Ishikawa (cell line): ENCODE measurements around the gene KARS1.

Source experiments
- CEBPB ChIP-seq: IDR thresholded peaks from 2 replicates; pipeline ENCODE4 v1.6.1; 2012
- CREB1 ChIP-seq: IDR thresholded peaks from 2 replicates; pipeline ENCODE4 v1.6.1; 2012; ENCODE audit warnings: low read depth
- EGR1 ChIP-seq: IDR thresholded peaks from 2 replicates; pipeline ENCODE4 v1.6.1; 2012
- EP300 ChIP-seq: IDR thresholded peaks from 2 replicates; pipeline ENCODE4 v1.6.1; 2012; ENCODE audit warnings: borderline replicate concordance
- FOXM1 ChIP-seq: IDR thresholded peaks from 2 replicates; pipeline ENCODE4 v1.6.1; 2012; ENCODE audit warnings: low read depth, borderline replicate concordance
- MAX ChIP-seq: IDR thresholded peaks from 2 replicates; pipeline ENCODE4 v1.6.1; 2012
- NFIC ChIP-seq: IDR thresholded peaks from 2 replicates; pipeline ENCODE4 v1.6.1; 2012
- RAD21 ChIP-seq: IDR thresholded peaks from 2 replicates; pipeline ENCODE4 v1.6.1; 2012; ENCODE audit warnings: low read depth
- TAF1 ChIP-seq: IDR thresholded peaks from 2 replicates; pipeline ENCODE4 v1.6.1; 2012; ENCODE audit warnings: low read depth, mild to moderate bottlenecking
- TCF12 ChIP-seq: IDR thresholded peaks from 2 replicates; pipeline ENCODE4 v1.6.1; 2012; ENCODE audit warnings: low read depth
- TEAD4 ChIP-seq: IDR thresholded peaks from 2 replicates; pipeline ENCODE4 v1.6.1; 2012
- YY1 ChIP-seq: IDR thresholded peaks from 2 replicates; pipeline ENCODE4 v1.6.1; 2012; ENCODE audit warnings: low read depth
- ZBTB7A ChIP-seq: IDR thresholded peaks from 2 replicates; pipeline ENCODE4 v1.6.1; 2012; ENCODE audit warnings: low read depth
- TF ChIP-seq, protein P1 (sequence below): IDR thresholded peaks from 2 replicates; pipeline ENCODE4 v1.6.1; 2012; ENCODE audit warnings: low read depth, mild to moderate bottlenecking
- TF ChIP-seq, protein P2 (sequence below): IDR thresholded peaks from 2 replicates; pipeline ENCODE4 v1.6.1; 2012

Gene KARS1

GRCh38 chr16:75648265-75649076, 1.0 kb upstream of the KARS1 start:
- TF ChIP-seq TAF1 (no peak; the same call in 1 of the 2 replicates), YY1 (peak; percentile 88)

GRCh38 chr16:75647112-75647491, 363 bp downstream of the KARS1 start:
- TF ChIP-seq EGR1 (no peak), MAX (peak; percentile 70; the same call in 1 of the 2 replicates)

DNA sequence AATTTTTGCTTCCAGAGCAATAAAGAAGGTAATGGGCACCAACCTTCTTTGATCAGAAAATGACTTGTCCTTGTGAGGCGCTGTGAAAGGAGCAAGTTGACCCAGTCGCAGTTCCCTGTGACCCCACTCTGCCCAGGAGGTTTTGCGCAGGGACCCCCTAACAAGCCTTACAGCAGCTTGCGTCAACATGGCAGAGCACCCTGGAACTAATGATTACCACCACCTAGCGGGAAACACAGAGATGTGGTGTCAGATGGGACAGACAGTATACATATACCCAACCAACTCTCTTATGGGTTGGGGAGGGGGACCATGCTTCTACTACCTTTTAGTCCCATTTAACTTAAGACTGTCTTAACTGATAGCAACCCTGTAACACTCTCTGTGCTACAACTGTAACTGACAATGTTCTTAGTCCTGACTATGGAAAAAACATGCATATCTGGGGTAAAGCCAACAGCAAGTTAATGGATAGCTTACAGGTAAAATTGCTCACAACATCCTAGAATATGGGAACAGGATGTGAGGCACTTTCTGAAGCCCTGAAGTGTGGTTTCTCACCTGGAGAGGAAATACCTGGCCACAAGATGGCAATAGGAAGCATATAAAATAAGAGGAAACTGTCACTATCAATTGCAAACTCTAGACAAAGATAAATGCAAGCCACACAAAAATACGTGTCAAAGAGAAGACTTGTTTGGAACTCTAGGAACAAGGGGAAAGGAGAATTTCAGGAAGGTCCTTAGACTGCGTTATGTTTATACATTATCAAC, 3.0 kb downstream of the KARS1 start:
- TF ChIP-seq TCF12 (no peak), CEBPB (no peak), CREB1 (no peak), EGR1 (no peak), FOXM1 (no peak), EP300 (no peak)

GRCh38 chr16:75640598-75640997, 6.9 kb downstream of the KARS1 start:
- TF ChIP-seq RAD21, result no peak
- TF ChIP-seq CEBPB, result no peak
- no peak for TF ChIP-seq NFIC
- no peak for TF ChIP-seq FOXM1
- no peak for TF ChIP-seq TCF12
- TF ChIP-seq ZBTB7A, result no peak
- TF ChIP-seq EP300, result no peak
- no peak for TF ChIP-seq YY1
- TF ChIP-seq CREB1, result no peak
- TF ChIP-seq, protein P1, sequence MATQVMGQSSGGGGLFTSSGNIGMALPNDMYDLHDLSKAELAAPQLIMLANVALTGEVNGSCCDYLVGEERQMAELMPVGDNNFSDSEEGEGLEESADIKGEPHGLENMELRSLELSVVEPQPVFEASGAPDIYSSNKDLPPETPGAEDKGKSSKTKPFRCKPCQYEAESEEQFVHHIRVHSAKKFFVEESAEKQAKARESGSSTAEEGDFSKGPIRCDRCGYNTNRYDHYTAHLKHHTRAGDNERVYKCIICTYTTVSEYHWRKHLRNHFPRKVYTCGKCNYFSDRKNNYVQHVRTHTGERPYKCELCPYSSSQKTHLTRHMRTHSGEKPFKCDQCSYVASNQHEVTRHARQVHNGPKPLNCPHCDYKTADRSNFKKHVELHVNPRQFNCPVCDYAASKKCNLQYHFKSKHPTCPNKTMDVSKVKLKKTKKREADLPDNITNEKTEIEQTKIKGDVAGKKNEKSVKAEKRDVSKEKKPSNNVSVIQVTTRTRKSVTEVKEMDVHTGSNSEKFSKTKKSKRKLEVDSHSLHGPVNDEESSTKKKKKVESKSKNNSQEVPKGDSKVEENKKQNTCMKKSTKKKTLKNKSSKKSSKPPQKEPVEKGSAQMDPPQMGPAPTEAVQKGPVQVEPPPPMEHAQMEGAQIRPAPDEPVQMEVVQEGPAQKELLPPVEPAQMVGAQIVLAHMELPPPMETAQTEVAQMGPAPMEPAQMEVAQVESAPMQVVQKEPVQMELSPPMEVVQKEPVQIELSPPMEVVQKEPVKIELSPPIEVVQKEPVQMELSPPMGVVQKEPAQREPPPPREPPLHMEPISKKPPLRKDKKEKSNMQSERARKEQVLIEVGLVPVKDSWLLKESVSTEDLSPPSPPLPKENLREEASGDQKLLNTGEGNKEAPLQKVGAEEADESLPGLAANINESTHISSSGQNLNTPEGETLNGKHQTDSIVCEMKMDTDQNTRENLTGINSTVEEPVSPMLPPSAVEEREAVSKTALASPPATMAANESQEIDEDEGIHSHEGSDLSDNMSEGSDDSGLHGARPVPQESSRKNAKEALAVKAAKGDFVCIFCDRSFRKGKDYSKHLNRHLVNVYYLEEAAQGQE, result no peak

DNA sequence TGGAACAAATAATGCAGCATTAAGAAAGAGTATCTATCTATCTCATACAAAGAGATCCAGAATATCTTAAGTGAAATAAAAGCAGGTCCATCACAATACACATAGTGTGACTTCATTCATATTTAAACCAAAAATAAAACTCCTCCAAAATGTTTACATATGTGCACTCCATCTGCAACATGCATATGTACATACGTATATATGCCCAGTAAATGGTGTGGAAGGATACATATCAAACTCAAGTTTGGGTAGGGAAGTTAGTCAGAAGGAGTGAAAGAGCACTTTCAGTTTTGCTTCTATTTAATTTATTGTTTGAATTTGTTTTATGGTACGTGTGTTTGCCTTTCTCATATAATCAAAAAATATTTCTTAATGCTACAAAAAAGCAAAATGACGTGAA, 12.4 kb downstream of the KARS1 start:
- no peak for TF ChIP-seq TEAD4
- TF ChIP-seq NFIC, result no peak
- no peak for TF ChIP-seq EP300
- TF ChIP-seq TAF1, result no peak
- no peak for TF ChIP-seq FOXM1
- TF ChIP-seq, protein P2, sequence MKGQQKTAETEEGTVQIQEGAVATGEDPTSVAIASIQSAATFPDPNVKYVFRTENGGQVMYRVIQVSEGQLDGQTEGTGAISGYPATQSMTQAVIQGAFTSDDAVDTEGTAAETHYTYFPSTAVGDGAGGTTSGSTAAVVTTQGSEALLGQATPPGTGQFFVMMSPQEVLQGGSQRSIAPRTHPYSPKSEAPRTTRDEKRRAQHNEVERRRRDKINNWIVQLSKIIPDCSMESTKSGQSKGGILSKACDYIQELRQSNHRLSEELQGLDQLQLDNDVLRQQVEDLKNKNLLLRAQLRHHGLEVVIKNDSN, result no peak
- no peak for TF ChIP-seq EGR1
- TF ChIP-seq, protein P1, result no peak
- no peak for TF ChIP-seq RAD21
- TF ChIP-seq CREB1, result no peak
- TF ChIP-seq YY1, result no peak
- TF ChIP-seq CEBPB, result no peak
- TF ChIP-seq TCF12, result no peak

- TF ChIP-seq ZBTB7A, result no peak
- TF ChIP-seq RAD21, result no peak
- TF ChIP-seq FOXM1, result no peak
- no peak for TF ChIP-seq CEBPB
- TF ChIP-seq CREB1, result no peak
Observed at GRCh38 chr16:75632857-75633256, 14.6 kb downstream of the KARS1 start.

DNA sequence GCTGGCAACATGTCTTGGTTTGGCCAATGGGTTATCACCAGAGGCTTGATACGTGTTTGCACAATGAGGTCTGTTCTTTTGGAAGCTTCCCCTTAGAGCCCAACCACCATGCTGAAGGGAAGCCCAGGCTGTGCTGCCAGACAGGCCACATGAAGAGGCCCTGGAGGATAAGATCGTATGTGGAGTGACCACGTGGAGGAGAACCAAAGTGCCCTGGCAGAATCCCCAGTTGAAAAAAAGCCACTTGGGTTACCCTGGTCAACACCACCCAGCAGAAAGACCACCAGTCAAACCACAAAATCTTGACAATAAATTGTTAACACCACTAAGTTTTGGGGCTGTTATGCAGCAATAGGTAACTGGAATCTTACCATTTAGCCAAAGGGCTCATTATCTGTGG, 17.4 kb downstream of the KARS1 start:
- TF ChIP-seq, protein P2, result no peak
- TF ChIP-seq MAX (no peak), FOXM1 (no peak), EGR1 (no peak), TEAD4 (no peak), TCF12 (no peak), NFIC (no peak), CREB1 (no peak), EP300 (no peak), TAF1 (no peak), RAD21 (no peak), ZBTB7A (no peak)
- TF ChIP-seq, protein P1, result no peak
